CD4-positive, alpha-beta T cell (primary cell): ENCODE data around the gene DMBX1. TPM values are rescaled to one million over a fixed set of nuclear protein-coding genes. Genes with fewer than 3 reads are reported as not detected.

Experiments used
- ATAC-seq: fragments of 200-7000 bp; cut with Tn5 transposase; one replicate; pipeline ENCODE4 v1.10.0; 2022; ENCODE audit warnings: mild to moderate bottlenecking; ENCODE audit not compliant: poor library complexity
- CTCF ChIA-PET: fragments of 350-600 bp; sonication (Branson Sonifier 250); formaldehyde crosslinking; loops from one replicate; lab custom pipeline; 2021; ENCODE audit warnings: antibody characterized with exemption, inconsistent platforms; lab: Charles Lee
- POLR2A ChIA-PET: fragments of 350-600 bp; sonication (Branson Sonifier 250); formaldehyde crosslinking; loops from one replicate; lab custom pipeline; 2021; ENCODE audit warnings: antibody characterized with exemption, inconsistent platforms; lab: Charles Lee
- DNase-seq, 14 experiments: peaks; one replicate each; pipeline ENCODE4 v3.0.0-alpha.2; 2013 to 2020; ENCODE audit warnings: mixed read lengths in 2 of 14
- H3K27ac ChIP-seq, 2 donors: one replicate each; pipeline versions ENCODE4 v1.5.1 to v1.7.0; 2013; ENCODE audit warnings: low read length in 2 of 2, low read depth in 1 of 2, mild to moderate bottlenecking in 1 of 2
- H3K27me3 ChIP-seq, 2 experiments: 1 replicate in 1 of 2; 2 replicates in 1 of 2; pipeline versions ENCODE4 v1.6.1 to v1.7.0; 2013; ENCODE audit warnings: low read length in 2 of 2, control low read depth in 1 of 2, mild to moderate bottlenecking in 1 of 2, moderate library complexity in 1 of 2; ENCODE audit not compliant: insufficient read depth in 2 of 2, control insufficient read depth in 1 of 2
- H3K36me3 ChIP-seq: one replicate; pipeline ENCODE4 v1.6.1; 2013; ENCODE audit warnings: low read length, control low read depth; ENCODE audit not compliant: insufficient read depth
- H3K4me1 ChIP-seq: one replicate; pipeline ENCODE4 v1.6.1; 2013; ENCODE audit warnings: low read length, control low read depth; ENCODE audit not compliant: insufficient read depth
- H3K4me3 ChIP-seq: one replicate; pipeline ENCODE4 v1.5.1; 2013; ENCODE audit warnings: mild to moderate bottlenecking, low read length, moderate library complexity
- H3K9me3 ChIP-seq, 2 experiments: 1 replicate in 1 of 2; 2 replicates in 1 of 2; pipeline versions ENCODE4 v1.6.1 to v1.7.0; 2013; ENCODE audit warnings: low read length in 2 of 2, mild to moderate bottlenecking in 2 of 2, control low read depth in 1 of 2, moderate library complexity in 1 of 2; ENCODE audit not compliant: control insufficient read depth in 1 of 2, insufficient read depth in 1 of 2
- H3K27ac Mint-ChIP-seq: one replicate; pipeline ENCODE4 v1.8.0; 2020; ENCODE audit warnings: mixed read lengths
- H3K27me3 Mint-ChIP-seq: one replicate; pipeline ENCODE4 v1.8.0; 2021; ENCODE audit warnings: mixed read lengths
- H3K36me3 Mint-ChIP-seq: one replicate; pipeline ENCODE4 v1.8.0; 2021; ENCODE audit warnings: low read depth, mixed read lengths
- H3K4me1 Mint-ChIP-seq: one replicate; pipeline ENCODE4 v1.8.0; 2021; ENCODE audit warnings: low read depth, mixed read lengths
- H3K4me3 Mint-ChIP-seq: one replicate; pipeline ENCODE4 v1.8.0; 2020; ENCODE audit warnings: mild to moderate bottlenecking, mixed read lengths
- H3K9me3 Mint-ChIP-seq: one replicate; pipeline ENCODE4 v1.8.0; 2020; ENCODE audit warnings: mixed read lengths
- CTCF ChIP-seq: fragments of 200-600 bp; IDR thresholded peaks from one replicate; pipeline ENCODE4 v1.8.0; 2022; ENCODE audit warnings: antibody characterized with exemption, mild to moderate bottlenecking
- intact Hi-C, 2 experiments: fragments of 100-400 bp; cut with DNase I in 1 of 2; cut with micrococcal nuclease in 1 of 2; formaldehyde crosslinking; loops; one replicate each; pipeline versions ENCODE4 v1.15.1 to v1.9.0; 2023 to 2025; cut with DNase I, micrococcal nuclease
- total RNA-seq, 174 experiments: library from RNA in 2 of 174; stranded (reverse) in 2 of 174; gene quantifications; one replicate each; pipeline ENCODE4 v1.2.3 and lab custom pipeline; 2021 to 2026

DMBX1 gene
- total RNA-seq, 2 experiments from 2014 or later: not detected

GRCh38 chr1:46532095-46532494, 42.5 kb downstream of the DMBX1 start:
- no peaks in the 10 kb centered on the region for H3K9me3 ChIP-seq
- peaks cover 34% of the 10 kb centered on the region for H3K27me3 Mint-ChIP-seq
- ChIA-PET POLR2A (no interaction called here), CTCF (interaction anchor here (1.2 to 1.5 kb wide), 2 partner anchors 72 to 85 kb away, joined by 4 to 6 read pairs; partner anchors contain the start of gene MKNK1)
- peaks cover 6 to 10% of the 10 kb centered on the region in 2 experiments for H3K27me3 ChIP-seq
- H3K9me3 Mint-ChIP-seq: no peaks in the 10 kb centered on the region
- no peak for TF ChIP-seq CTCF
- H3K4me3 Mint-ChIP-seq: peak overlapping the region; percentile 48
- peaks cover 5% of the 10 kb centered on the region for H3K4me1 Mint-ChIP-seq
- intact Hi-C loops: loop anchor here (1.0 to 10.0 kb wide), 2 partner anchors 73 to 193 kb away; partner anchors contain the start of gene MKNK1 (in 1 of the 2)
- no peaks in the 10 kb centered on the region for H3K36me3 Mint-ChIP-seq
- no peaks in the 10 kb centered on the region for H3K36me3 ChIP-seq
- no peak for DNase-seq
- H3K4me3 ChIP-seq: no peak overlapping the region
- no peak for ATAC-seq
- peaks cover 12% of the 10 kb centered on the region for H3K4me1 ChIP-seq
- no peak overlapping the region for H3K27ac ChIP-seq
- no peak overlapping the region for H3K27ac Mint-ChIP-seq

GRCh38 chr1:46532498-46533178, 43.0 kb downstream of the DMBX1 start:
- CTCF ChIA-PET: interaction anchor here (0.5 to 1.5 kb wide), 4 partner anchors 30 to 86 kb away, joined by 3 to 6 read pairs (median 4); partner anchors contain the start of gene MKNK1
- no peaks in the 10 kb centered on the region for H3K36me3 ChIP-seq
- peak; percentile 60 for TF ChIP-seq CTCF
- intact Hi-C loops: loop anchor here (1.0 to 10.0 kb wide), 2 partner anchors 72 to 193 kb away; partner anchors contain the start of gene MKNK1 (in 1 of the 2)
- H3K4me1 ChIP-seq: peaks cover 12% of the 10 kb centered on the region
- no peaks in the 10 kb centered on the region for H3K9me3 ChIP-seq
- peaks cover 33% of the 10 kb centered on the region for H3K27me3 Mint-ChIP-seq
- ATAC-seq (peak; percentile 78), DNase-seq (peak; percentile 26 to 82 (median 68))
- peaks cover 5% of the 10 kb centered on the region for H3K4me1 Mint-ChIP-seq
- no peaks in the 10 kb centered on the region for H3K36me3 Mint-ChIP-seq
- no peak overlapping the region for H3K27ac Mint-ChIP-seq
- peak overlapping the region; percentile 48 for H3K4me3 Mint-ChIP-seq
- H3K9me3 Mint-ChIP-seq: no peaks in the 10 kb centered on the region
- no peak overlapping the region for H3K4me3 ChIP-seq
- peaks cover 6 to 10% of the 10 kb centered on the region in 2 experiments for H3K27me3 ChIP-seq
- POLR2A ChIA-PET: interaction anchor here (1.1 to 1.5 kb wide), 3 partner anchors 72 to 193 kb away, joined by 3 to 5 read pairs (median 4); partner anchors contain the start of genes MKNK1 and MOB3C
- no peak overlapping the region for H3K27ac ChIP-seq

- Histone ChIP-seq H3K27me3 (peaks cover 6 to 9% of the 10 kb centered on the region in 2 experiments), H3K9me3 (no peaks in the 10 kb centered on the region), H3K4me3 (peak overlapping the region; percentile 38), H3K36me3 (no peaks in the 10 kb centered on the region), H3K4me1 (peaks cover 12% of the 10 kb centered on the region), H3K27ac (no peak overlapping the region)
- Mint-ChIP-seq H3K27ac (peak overlapping the region; percentile 62), H3K9me3 (no peaks in the 10 kb centered on the region), H3K27me3 (peaks cover 28% of the 10 kb centered on the region), H3K36me3 (no peaks in the 10 kb centered on the region), H3K4me3 (peak overlapping the region; percentile 86), H3K4me1 (peaks cover 5% of the 10 kb centered on the region)
- intact Hi-C loops: loop anchor here in 1 of 2 experiments (1.0 to 10.0 kb wide), 2 partner anchors 71 to 192 kb away; partner anchors contain the start of gene MKNK1
- DNase-seq: peak; percentile 20 to 83 (median 48)
- no peak for TF ChIP-seq CTCF
- POLR2A ChIA-PET: interaction anchor here (0.9 to 1.5 kb wide), 4 partner anchors 71 to 193 kb away, joined by 3 to 5 read pairs (median 4); partner anchors contain the start of genes MKNK1 and MOB3C
- peak; percentile 76 for ATAC-seq
- CTCF ChIA-PET: interaction anchor here (0.5 to 1.5 kb wide), 4 partner anchors 29 to 86 kb away, joined by 3 to 6 read pairs (median 4); partner anchors contain the start of gene MKNK1
These were observed 43.7 kb downstream of the DMBX1 start for GRCh38 chr1:46533179-46533864.
